ENCODE data around the gene GOLT1B.
"Not testable (repeated sequence)": the region's sequence is repeated elsewhere in the genome, so short reads cannot be mapped to it uniquely, and the experiment has no call there.

The GOLT1B gene

GRCh38 chr12:21501258-21502163, at the start of gene GOLT1B, which contains the start of gene RECQL:
Gene GOLT1B (plus strand): TSS chr12:21501789. CDS start chr12:21501924, 135 bp downstream.
Gene RECQL (minus strand): TSS chr12:21501635. CDS start chr12:21499570, 2,065 bp downstream.
- peak; percentile 96 for DNase-seq

- DNase-seq: no peak
These were observed 48.2 kb upstream of the GOLT1B start for GRCh38 chr12:21453312-21453852.

GRCh38 chr12:21456291-21456780, 45.3 kb upstream of the GOLT1B start:
- DNase-seq: no peak

- DNase-seq: no peak
These were observed 42.1 kb upstream of the GOLT1B start for GRCh38 chr12:21459474-21459873.

- not testable (repeated sequence) for DNase-seq
These were observed 34.3 kb upstream of the GOLT1B start for GRCh38 chr12:21467334-21467733.

- DNase-seq: no peak
These were observed 30.3 kb upstream of the GOLT1B start for GRCh38 chr12:21471294-21471693.

- no peak for DNase-seq
These were observed 29.3 kb upstream of the GOLT1B start for GRCh38 chr12:21472197-21472823.

- no peak for DNase-seq
These were observed 26.0 kb upstream of the GOLT1B start for GRCh38 chr12:21475552-21475951.

GRCh38 chr12:21476949-21477348, 24.6 kb upstream of the GOLT1B start:
- no peak for DNase-seq

GRCh38 chr12:21478756-21479455, 22.7 kb upstream of the GOLT1B start:
- DNase-seq: no peak

GRCh38 chr12:21483531-21483930, 18.1 kb upstream of the GOLT1B start:
- DNase-seq: no peak

- DNase-seq: no peak
These were observed 15.6 kb upstream of the GOLT1B start for GRCh38 chr12:21485998-21486397.

GRCh38 chr12:21499765-21500164, 1.8 kb upstream of the GOLT1B start:
- no peak for DNase-seq

GRCh38 chr12:21500786-21501257, 767 bp upstream of the GOLT1B start:
- no peak for DNase-seq

GRCh38 chr12:21502164-21502496, 541 bp downstream of the GOLT1B start:
- no peak for DNase-seq

- no peak for DNase-seq
These were observed 1.3 kb downstream of the GOLT1B start for GRCh38 chr12:21502872-21503271.

- no peak for DNase-seq
These were observed 4.3 kb downstream of the GOLT1B start for GRCh38 chr12:21505888-21506287.

GRCh38 chr12:21507849-21508248, 6.3 kb downstream of the GOLT1B start:
- DNase-seq: no peak

- no peak for DNase-seq
These were observed 8.2 kb downstream of the GOLT1B start for GRCh38 chr12:21509768-21510167.

GRCh38 chr12:21516281-21516680, 14.7 kb downstream of the GOLT1B start:
- no peak for DNase-seq

GRCh38 chr12:21518451-21518850, 16.9 kb downstream of the GOLT1B start:
- DNase-seq: no peak

GRCh38 chr12:21521541-21521940, 20.0 kb downstream of the GOLT1B start:
- DNase-seq: no peak

GRCh38 chr12:21523148-21523547, 21.6 kb downstream of the GOLT1B start:
- DNase-seq: no peak
